Esophagus squamous epithelium (tissue), 5 donors: ENCODE measurements around the gene ZFAND5. TPM values are rescaled to one million over a fixed set of nuclear protein-coding genes. Genes with fewer than 3 reads are reported as not detected.

Experiments used
- DNase-seq: peaks from one replicate; lab custom pipeline; 2025; lab: John Stamatoyannopoulos, UW
- H3K27ac ChIP-seq, 4 donors: fragments of 200-600 bp; sonication (generic); one replicate each; pipeline ENCODE4 v1.5.1; 2016 to 2019; ENCODE audit warnings: mild to moderate bottlenecking in 1 of 4
- H3K27me3 ChIP-seq, 4 donors: fragments of 200-600 bp; sonication (generic); 1 replicate in 3 of 4; 2 replicates in 1 of 4; pipeline versions ENCODE4 v1.5.1 to v1.6.0; 2017 to 2021; ENCODE audit warnings: antibody characterized with exemption in 1 of 4
- H3K36me3 ChIP-seq, 3 donors: fragments of 200-600 bp; sonication (generic); one replicate each; pipeline ENCODE4 v1.5.1; 2016 to 2019
- H3K4me1 ChIP-seq, 3 donors: fragments of 200-600 bp; sonication (generic); one replicate each; pipeline ENCODE4 v1.5.1; 2017 to 2019
- H3K4me3 ChIP-seq, 4 donors: fragments of 200-600 bp; sonication (generic); 1 replicate in 3 of 4; 2 replicates in 1 of 4; pipeline ENCODE4 v1.5.1; 2016 to 2019; ENCODE audit warnings: mild to moderate bottlenecking in 2 of 4, moderate library complexity in 1 of 4
- H3K9me3 ChIP-seq, 3 donors: fragments of 200-600 bp; sonication (generic); one replicate each; pipeline ENCODE4 v1.5.1; 2016 to 2019
- CTCF ChIP-seq, 6 experiments: fragments of 450-650 bp in 4 of 6; fragments of 200-600 bp in 2 of 6; sonication (generic) in 2 of 6; IDR thresholded peaks; one replicate each; pipeline ENCODE4 v1.5.1; 2016 to 2019; ENCODE audit warnings: antibody characterized with exemption in 6 of 6, mild to moderate bottlenecking in 4 of 6, moderate library complexity in 4 of 6
- POLR2A ChIP-seq, 4 donors: fragments of 450-650 bp; IDR thresholded peaks; one replicate each; pipeline ENCODE4 v1.6.1; 2017; ENCODE audit warnings: antibody characterized with exemption in 4 of 4, mild to moderate bottlenecking in 4 of 4, moderate library complexity in 3 of 4
- WGBS, 2 donors: methylation state at CpG; one replicate each; pipeline ENCODE4 v1.1.5; 2018; 5-methylcytosine and 5-hydroxymethylcytosine counted together
- intact Hi-C: fragments of 100-400 bp; cut with DNase I; formaldehyde crosslinking; loops from one replicate; pipeline ENCODE4 v1.15.0; 2022
- total RNA-seq, 4 donors: library from RNA; depleted of rRNA; stranded (reverse); fragments of >200 nt; gene quantifications; one replicate each; pipeline ENCODE4 v1.1.0, GENCODE V29; 2016
- donor health status: DM: yes; HTN: yes; CAD: no.

The ZFAND5 gene
- total RNA-seq, 4 donors from 2014 or later = 89.1 to 203 (median 92.0) TPM

- no peak overlapping the region for H3K4me3 ChIP-seq
- no peak for DNase-seq
- no peaks in the 10 kb centered on the region for H3K36me3 ChIP-seq
- no peaks in the 10 kb centered on the region for H3K27me3 ChIP-seq
- WGBS, 2 donors = 79 to 82% methylated on average over 4 of the region's 4 CpGs
- H3K4me1 ChIP-seq = peaks cover 5 to 36% (median 18%) of the 10 kb centered on the region in 3 donors
- H3K9me3 ChIP-seq = no peaks in the 10 kb centered on the region
- no peak overlapping the region for H3K27ac ChIP-seq
- intact Hi-C loops = no loop called here
- TF ChIP-seq POLR2A (IDR thresholded peaks at IDR 0.05) (no peak), CTCF (IDR thresholded peaks at IDR 0.05) (no peak)
These were observed 55.5 kb downstream of the ZFAND5 start for GRCh38 chr9:72309364-72310133.

GRCh38 chr9:72306761-72307160 is 58.2 kb downstream of the ZFAND5 start:
- H3K4me1 ChIP-seq = peaks cover 0 to 28% (median 12%) of the 10 kb centered on the region in 3 donors
- DNase-seq = no peak
- no peak overlapping the region for H3K4me3 ChIP-seq
- no peaks in the 10 kb centered on the region for H3K36me3 ChIP-seq
- intact Hi-C loops = no loop called here
- WGBS, 2 donors = 47 to 61% methylated on average over 1 of the region's 1 CpG
- no peaks in the 10 kb centered on the region for H3K9me3 ChIP-seq
- TF ChIP-seq CTCF (IDR thresholded peaks at IDR 0.05) = no peak
- H3K27me3 ChIP-seq = no peaks in the 10 kb centered on the region
- H3K27ac ChIP-seq = peak overlapping the region in 1 of 4 donors; percentile 94

DNA sequence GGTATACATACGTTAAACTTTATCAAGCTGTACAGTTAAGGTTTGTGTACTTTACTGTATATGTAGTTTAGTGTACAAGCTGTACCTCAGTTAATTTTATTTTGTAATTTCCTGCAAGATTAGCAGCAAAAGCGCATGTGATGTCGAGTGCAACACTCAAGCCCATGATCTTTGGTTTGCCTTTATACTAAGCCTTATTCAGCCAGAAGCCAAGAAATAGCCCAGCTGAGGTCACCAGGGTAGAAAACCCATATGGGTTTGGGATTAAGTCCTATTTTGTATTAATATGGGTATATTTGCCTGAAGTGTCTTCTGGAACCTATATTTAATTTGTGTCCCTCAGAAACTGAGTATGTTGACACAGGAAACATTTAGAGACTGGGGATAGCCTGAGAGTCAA is 59.3 kb downstream of the ZFAND5 start:
- Histone ChIP-seq H3K27ac (peak overlapping the region in 3 of 4 donors; percentile 84 to 94 (median 86)), H3K27me3 (no peaks in the 10 kb centered on the region), H3K4me3 (peak overlapping the region in 3 of 4 donors; percentile 32 to 56 (median 45)), H3K9me3 (no peaks in the 10 kb centered on the region), H3K4me1 (peaks cover 0 to 28% (median 12%) of the 10 kb centered on the region in 3 donors), H3K36me3 (no peaks in the 10 kb centered on the region)
- no peak for DNase-seq
- intact Hi-C loops = no loop called here
- WGBS, 2 donors = 70 to 90% methylated on average over 3 of the region's 3 CpGs
- TF ChIP-seq POLR2A (IDR thresholded peaks at IDR 0.05) = no peak
- TF ChIP-seq CTCF (IDR thresholded peaks at IDR 0.05) = no peak

GRCh38 chr9:72305102-72305546 is 59.9 kb downstream of the ZFAND5 start:
- no peaks in the 10 kb centered on the region for H3K36me3 ChIP-seq
- 12 to 46% methylated on average over 7 of the region's 8 CpGs for WGBS, 2 donors
- TF ChIP-seq CTCF (IDR thresholded peaks at IDR 0.05) (no peak), POLR2A (IDR thresholded peaks at IDR 0.05) (peak in 3 of 4 donors; percentile 50 to 63 (median 59))
- H3K9me3 ChIP-seq = no peaks in the 10 kb centered on the region
- intact Hi-C loops = no loop called here
- DNase-seq = peak; percentile 24
- peaks cover 0 to 32% (median 12%) of the 10 kb centered on the region in 3 donors for H3K4me1 ChIP-seq
- H3K4me3 ChIP-seq = peak overlapping the region in 3 of 4 donors; percentile 32 to 56 (median 45)
- H3K27me3 ChIP-seq = no peaks in the 10 kb centered on the region
- peak overlapping the region in 3 of 4 donors; percentile 84 to 94 (median 86) for H3K27ac ChIP-seq

- Histone ChIP-seq H3K4me3 (peak overlapping the region in 3 of 4 donors; percentile 32 to 56 (median 45)), H3K36me3 (no peaks in the 10 kb centered on the region), H3K27me3 (no peaks in the 10 kb centered on the region), H3K4me1 (peaks cover 0 to 38% (median 14%) of the 10 kb centered on the region in 3 donors), H3K9me3 (no peaks in the 10 kb centered on the region), H3K27ac (peak overlapping the region in 3 of 4 donors; percentile 84 to 94 (median 86))
- intact Hi-C loops = no loop called here
- TF ChIP-seq POLR2A (IDR thresholded peaks at IDR 0.05) (no peak), CTCF (IDR thresholded peaks at IDR 0.05) (no peak)
- no peak for DNase-seq
- WGBS, 2 donors = 25 to 40% methylated on average over 1 of the region's 1 CpG
These were observed 60.5 kb downstream of the ZFAND5 start for GRCh38 chr9:72304538-72304937.
